GM21390 (cell line): Measurements from ENCODE around the gene LILRA6.
"Not testable (repeated sequence)": the region's sequence is repeated elsewhere in the genome, so short reads cannot be mapped to it uniquely, and the experiment has no call there.

Experiments used
- ATAC-seq: cut with Tn5 transposase; IDR thresholded peaks from one replicate; pipeline ENCODE4 v1.9.1; 2021; ENCODE audit not compliant: unreplicated experiment

LILRA6 gene

DNA sequence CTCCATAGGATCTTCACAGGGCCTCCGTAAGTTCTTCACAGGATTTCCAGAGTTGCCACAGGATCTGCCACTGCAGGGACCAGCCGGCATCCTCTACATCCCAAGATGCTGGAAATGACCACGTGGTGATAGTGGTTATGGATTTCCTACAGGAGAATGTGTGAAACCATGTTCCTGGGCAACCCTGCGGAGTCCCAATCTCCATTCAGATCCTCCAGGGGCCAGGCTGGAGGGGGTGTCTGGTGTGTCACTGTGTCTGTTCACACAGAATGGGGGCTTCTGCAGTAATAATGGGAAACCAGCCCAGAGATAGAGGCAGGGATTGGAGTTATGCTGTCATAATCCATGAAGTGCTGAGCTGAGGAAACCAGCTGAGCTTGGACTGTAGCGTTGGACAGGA lies 8.6 kb downstream of the LILRA6 start:
- no peak for ATAC-seq

DNA sequence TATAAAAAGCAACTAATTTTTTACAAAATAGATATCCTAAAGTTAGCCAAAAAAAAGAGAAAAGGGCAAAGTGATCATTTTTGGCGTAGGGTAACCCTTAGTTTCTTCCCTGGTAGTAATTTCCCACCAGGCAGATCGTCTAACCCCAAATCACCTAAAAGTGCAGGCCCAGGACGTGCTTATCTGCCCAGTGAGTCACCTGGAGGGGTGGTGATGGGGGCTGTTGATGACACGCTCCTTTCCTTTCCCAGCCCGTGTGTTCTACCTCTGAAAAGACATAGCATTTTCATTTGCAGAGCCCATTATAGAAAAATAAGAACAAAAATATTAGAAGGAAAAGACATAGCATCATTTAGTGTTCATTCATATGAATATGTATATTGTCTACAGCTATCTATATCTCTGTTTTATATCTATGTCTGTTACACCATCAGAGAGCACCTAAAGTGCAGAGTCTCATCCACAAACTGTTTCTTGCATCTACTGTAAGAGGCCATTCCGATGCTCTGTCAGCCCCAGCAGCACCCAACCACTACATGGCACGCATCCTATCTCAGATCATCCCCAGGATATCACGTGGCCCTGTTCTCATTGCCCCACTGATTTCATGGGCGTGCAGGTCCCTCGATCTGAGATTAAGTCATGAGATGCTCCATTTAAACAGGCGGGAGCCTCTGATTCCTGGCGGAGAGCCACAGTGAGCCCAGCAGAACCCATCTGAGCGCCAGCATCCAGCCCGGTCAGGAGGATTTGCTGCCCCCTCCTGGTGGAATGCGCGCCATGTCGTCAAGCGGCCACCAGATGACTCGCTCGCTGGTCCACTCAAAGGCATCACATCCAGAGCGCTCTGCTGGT lies 11.3 kb downstream of the LILRA6 start:
- no peak for ATAC-seq

DNA sequence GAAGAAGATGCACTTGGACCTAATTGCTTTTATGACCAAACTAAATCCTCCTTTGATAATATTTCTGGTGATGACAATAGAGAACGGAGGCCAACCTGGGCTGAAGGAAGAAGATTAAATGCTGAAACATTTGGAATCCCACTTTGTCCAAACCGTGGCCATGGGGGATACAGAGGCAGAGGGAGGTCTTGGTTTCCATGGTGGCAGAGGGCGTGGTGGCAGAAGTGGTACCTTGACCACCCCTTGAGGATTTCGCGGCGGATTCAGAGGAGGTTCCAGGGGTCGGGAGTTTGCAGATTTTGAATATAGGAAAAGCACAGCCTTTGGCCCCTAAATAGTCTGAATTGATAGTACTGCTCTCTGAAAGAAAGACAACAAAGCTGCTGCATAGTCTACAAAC lies 12.6 kb downstream of the LILRA6 start:
- no peak for ATAC-seq

DNA sequence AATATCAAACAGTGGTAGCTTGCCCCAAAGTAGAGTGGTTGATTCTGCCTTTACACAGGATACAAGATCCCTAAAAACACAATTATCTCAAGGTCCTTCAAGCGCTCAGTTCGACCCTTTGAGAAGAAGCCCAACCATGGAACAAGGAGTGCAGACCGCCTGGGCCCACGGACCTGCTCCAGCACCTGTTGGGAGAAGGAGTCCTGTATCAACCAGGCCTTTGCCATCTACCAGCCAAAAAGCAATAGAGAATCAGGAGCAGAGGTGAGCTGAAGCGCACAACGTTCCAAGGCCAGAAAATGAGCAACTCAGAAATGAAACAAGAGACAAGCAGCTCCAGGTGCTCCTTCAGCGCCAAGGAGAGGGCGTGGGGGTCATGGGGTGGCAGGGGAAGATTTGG lies 13.4 kb downstream of the LILRA6 start:
- ATAC-seq = no peak

DNA sequence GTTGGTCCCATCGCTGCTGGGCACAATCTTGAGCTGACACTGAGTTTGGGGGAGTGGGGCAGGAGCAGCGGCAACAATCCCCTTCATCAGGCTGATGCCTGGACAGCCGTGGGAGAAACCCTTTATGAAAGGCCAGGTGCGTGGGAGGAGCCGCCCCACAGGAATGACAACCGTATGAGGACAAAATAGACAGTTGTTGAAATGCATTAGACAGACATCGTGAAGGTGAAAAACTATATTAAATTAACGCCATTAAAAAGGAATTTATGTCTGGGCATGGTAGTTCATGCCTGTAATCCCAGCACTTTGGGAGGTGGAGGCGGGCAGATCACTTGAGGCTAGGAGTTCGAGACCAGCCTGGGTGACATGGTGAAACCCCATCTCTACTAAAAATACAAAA lies 18.0 kb downstream of the LILRA6 start:
- not testable (repeated sequence) for ATAC-seq

DNA sequence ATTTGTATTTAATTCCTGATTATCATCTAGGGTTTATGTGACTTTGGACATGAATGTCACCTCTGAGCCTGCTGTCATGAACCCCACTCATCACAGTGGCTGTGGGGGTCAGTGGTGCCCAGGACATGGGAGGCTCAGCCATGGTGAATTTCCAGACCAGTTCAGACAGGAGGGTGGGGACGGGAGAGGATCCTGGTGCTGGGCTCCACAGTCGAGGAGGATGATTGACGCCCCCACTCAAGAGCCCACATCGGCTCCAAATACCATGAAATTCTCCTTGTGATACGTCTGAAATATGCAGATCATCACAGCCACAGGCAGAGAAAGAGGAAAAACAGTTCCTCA lies 18.7 kb downstream of the LILRA6 start:
- not testable (repeated sequence) for ATAC-seq

DNA sequence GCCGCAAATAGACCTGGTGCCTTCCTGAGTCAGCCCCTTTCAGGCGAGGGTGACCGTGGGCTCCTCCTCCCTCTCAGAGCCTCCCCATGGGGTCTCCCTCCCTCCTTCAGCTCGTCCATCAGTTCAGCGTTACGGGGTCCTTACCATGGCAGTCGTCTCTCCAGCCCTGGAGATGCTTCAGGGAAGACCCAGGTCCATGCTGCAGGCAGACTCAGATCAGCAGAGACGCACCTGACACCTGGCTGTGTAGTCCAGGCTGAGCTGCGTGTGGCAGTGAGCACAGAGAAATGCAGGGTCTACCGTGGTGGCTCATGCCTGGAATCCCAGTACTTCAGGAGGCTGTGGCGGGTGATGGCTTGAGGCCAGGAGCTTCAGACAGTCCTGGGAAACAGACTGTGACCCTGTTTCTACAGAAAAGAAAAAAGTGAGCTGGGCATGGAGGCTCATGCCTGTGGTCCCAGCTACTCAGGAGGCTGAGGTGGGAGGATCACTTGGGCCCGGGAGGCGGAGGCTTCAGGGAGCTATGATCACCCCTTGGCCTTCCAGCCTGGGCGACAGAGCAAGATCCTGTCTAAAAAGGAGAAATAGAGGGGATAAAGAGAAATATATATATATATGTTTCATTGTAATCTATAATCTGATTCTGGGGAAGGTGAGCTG lies 19.2 kb downstream of the LILRA6 start:
- ATAC-seq = not testable (repeated sequence)

DNA sequence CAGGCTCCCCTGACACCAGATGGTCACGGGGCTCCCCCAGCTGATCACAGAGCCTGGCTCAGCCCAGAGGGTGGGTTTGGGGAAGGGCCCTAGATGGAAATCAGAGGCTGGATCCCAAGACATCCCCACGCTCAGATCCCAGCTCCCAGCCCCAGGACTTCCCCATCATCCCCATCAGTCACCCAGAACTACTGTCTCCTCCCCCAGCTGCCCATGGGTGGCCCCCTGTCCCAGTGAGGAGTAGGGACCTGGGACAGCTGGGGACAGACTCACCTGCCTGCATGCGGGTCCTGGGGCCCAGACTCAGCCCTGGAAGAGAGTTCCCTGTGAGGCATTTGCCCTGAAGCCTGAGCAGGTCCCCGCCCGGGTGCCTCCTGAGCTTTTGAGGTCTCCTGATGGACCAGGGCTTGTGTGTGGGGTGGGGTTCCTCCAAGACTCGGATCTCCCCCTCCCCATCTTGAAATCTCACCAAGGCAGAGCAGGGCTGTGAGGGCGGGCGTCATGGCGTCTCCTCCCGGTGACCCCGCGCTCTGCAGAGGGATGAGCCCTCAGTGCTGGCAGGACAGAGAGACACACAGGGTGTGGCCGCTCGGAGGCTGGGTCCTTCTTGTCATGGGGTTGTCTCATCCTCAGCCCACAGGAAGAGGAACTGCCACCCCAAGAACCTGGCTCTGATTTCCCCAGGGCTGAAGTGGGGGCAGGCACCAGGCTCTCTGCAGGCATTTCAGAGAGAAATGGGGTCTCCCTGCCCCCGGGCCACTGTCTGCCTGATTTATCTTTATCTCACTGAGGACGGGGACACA lies 19.9 kb downstream of the LILRA6 start, which contains the start of gene LILRB3:
TSS of gene LILRB3 (minus strand) at position 534 of the 803 bp plus-strand sequence. CDS start at position 503, 31 bp downstream.
- not testable (repeated sequence) for ATAC-seq

DNA sequence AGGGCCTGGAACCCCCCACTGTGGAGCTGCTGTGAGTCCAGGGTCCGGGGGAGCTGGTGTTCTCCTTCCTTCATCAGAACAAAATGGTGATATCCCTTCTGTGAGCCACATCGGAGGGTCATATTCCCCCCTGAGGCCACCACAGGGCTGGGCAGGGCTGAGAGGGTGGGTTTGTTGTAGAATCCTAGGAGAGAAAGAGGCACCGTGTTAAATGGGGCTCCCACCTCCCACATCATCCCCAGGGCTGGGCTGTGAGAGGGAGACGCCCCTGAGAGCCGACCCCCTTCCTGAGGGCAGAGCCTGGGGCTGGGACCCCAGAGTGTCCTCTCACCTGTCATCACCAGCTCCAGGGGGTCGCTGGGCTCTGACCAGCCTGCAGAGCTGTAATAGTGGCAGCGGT lies 20.6 kb downstream of the LILRA6 start:
- ATAC-seq = not testable (repeated sequence)

DNA sequence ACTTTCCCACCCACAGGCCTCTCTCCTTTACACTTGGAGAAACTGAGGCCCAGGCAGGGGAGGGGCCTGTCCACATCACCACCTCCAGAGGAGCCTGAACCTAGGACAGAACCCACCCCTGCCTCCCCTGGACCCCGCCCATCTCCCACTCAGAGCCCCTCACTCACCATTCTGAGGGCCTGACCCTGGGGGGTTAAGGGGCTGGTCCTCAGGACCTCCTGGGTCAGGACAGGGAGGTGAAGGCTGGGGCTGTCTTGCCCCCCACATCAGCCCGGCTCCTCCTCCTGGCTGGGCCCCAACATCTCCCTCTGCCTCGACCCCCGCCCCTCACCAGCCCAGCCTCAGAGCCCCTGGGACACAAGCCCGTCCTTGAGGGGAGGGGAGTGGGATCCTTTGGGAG lies 22.9 kb downstream of the LILRA6 start:
- not testable (repeated sequence) for ATAC-seq

DNA sequence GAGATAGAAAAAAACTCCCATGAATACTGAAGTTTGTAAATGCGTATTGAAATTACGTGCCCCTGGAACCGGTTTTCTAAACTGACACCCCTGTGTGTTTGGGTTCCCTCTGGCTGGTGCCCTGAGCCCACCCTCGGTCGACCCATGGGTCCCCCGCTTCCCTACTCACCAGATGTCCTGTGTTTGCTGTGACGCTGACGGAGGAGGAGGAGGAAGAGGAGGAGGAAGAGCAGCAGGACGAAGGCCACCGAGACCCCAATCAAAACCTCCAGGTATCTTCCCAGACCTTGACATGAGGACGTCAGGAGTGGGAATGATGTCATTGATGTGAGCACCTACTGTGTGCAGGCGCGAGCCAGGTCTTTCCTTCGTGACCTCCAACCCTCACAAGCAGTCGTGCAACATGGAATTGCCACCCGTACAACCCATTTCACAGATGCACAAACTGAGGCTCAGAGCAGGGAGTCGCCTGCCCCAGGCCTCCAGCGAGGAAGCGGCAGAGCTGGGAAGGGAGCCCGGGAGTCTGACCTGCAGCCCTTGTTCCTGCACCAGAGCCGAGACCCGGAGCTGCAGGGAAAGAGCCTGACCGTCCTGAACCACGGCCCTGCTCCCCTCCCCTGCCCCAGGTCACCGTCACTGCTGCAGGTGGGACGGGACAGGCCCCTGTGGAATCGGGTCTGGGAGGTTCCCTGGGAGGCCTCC lies 23.5 kb downstream of the LILRA6 start:
- ATAC-seq = no peak

DNA sequence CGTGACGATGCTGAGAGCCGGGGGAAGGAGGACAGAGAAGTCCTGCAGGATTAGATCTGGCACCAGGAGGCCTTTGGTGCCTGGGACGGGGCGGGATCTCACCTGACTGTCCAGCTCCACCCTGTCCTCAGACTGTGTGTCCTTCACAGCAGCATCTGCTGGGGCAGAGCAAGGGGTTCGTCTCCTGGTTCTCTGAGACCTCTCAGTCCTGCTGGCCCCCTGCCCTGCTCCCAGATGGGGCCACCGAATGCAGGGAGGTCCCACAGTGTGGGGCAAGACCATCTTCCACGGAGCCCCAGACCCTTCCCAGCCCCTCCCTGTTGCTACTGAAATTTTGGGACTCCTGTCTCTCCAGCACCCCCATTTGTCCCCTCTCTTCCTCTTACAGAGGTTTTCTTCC lies 24.3 kb downstream of the LILRA6 start:
- ATAC-seq = no peak

DNA sequence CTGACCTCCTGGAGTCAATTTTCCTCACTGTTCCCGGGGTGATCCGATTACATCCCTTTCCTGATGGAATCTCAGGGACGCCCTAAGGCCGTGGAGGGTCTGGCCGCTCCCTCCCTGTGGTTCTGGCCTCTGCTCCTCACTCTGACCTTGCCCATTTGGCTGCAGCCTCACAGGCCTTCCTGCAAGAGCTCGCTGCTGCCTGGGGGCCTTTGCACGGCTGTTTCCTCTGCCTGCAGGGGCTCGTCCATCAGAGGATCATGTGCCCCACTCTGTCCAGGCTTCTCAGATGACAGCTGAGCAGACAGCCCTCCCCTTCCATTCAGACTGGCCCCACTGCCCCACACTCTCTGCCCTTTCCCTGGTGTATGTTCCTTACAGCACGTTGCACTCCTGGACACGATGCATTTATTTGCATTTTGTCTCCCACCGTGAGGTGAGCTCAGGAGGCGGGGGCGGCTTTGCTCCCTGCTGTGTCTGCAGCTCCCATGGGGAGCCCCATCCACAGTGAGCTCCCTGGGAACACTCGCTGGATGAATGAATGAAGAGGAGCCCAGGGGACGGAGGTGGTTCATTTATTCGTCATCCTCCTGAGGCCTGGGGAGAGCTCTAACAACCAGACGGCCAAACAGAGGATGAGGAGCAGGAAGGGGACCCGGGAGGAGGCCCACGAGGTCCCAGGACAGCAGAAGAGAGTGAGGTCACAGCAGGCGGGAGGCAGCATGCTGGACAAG lies 24.9 kb downstream of the LILRA6 start:
- not testable (repeated sequence) for ATAC-seq

DNA sequence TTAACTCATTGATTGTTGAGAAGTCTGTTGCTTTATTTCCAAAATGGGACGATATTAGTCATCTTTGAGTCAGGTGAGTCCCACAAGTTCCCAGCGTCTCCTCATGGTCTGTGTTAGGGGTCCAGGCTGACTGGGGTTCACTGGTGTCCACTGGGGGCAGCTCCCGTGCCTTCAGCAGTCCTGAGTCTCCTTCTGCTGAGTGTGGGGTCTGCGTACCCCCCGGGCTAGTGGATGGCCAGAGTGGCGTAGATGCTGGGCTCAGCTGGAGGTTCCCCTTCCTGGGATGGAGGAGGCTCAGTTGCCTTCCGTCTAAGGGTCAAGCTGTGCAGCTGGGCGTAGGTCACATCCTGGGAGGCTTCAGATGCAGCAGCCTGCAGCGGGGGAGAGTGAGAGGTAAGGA lies 25.7 kb downstream of the LILRA6 start:
- ATAC-seq = no peak

DNA sequence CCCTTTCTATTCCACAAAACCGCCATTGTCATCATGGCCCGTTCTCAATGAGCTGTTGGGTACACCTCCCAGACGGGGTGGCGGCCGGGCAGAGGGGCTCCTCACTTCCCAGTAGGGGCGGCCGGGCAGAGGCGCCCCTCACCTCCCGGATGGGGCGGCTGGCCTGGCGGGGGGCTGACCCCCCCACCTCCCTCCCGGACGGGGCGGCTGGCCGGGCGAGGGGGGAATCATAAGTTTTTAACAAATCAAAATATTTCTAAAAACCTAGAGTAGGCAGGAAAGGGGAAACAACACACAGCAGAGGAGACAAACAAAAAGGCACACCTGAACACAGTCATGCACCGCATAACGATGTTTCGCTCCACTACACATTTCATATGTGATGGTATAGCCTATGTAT lies 27.9 kb downstream of the LILRA6 start:
- ATAC-seq = not testable (repeated sequence)

DNA sequence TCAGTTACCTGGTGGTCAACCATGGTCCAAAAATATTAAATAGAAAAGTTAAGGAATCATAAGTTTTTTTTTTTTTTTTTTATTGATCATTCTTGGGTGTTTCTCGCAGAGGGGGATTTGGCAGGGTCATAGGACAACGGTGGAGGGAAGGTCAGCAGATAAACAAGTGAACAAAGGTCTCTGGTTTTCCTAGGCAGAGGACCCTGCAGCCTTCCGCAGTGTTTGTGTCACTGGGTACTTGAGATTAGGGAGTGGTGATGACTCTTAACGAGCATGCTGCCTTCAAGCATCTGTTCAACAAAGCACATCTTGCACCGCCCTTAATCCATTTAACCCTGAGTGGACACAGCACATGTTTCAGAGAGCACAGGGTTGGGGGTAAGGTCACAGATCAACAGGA lies 28.4 kb downstream of the LILRA6 start:
- ATAC-seq = not testable (repeated sequence)

DNA sequence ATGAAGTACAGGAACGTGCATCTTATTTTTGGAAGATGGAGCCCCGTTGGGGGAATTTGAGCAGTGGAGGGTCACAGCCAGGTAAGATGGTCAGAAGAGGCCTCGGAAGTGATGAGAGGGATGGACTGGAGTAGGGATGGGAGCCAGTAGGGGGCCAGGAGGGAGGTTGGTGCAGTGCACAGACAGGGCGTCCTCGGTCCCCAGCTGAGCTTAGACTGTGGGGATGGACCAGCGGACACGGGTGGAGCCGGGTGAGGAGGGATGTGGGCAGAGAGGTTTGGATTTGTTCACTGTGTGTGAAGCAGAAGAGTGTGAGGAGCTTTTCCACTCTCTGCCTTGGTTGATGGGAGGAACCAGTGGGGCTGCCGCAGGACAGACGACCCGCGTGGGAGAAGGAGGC lies 31.4 kb downstream of the LILRA6 start:
- ATAC-seq = no peak

DNA sequence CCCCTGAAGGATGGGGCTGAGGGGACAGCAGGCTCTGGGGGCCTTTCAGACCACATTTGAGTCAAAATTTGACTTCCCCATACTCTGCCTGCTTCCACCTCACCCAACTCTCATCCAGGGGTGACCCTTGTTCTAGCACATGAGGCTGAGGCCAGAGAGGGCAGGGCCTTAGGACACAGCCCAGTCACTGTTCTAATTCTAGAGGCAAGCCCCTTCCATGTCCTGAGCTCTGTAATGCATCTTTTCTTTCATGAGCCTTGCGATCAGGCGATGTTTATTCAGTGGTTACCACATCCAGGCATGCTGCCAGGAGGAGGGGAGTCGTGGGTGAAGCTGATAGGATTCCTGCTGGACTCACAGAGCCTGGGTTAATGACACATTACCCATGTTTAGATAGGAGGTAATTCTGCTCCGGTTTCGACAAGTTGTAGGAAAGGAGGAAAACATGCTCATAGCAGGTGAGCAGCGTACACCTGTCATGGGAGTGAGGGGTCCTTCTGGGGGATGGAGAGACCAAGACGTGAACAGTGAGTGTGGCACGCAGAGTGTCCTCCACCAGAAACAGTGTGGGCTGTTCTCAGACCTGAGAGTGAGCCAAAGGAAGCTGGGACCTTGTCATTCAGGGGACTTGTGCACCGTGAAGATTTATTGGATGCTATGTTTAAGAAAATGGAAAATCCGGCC lies 32.6 kb downstream of the LILRA6 start:
- no peak for ATAC-seq

DNA sequence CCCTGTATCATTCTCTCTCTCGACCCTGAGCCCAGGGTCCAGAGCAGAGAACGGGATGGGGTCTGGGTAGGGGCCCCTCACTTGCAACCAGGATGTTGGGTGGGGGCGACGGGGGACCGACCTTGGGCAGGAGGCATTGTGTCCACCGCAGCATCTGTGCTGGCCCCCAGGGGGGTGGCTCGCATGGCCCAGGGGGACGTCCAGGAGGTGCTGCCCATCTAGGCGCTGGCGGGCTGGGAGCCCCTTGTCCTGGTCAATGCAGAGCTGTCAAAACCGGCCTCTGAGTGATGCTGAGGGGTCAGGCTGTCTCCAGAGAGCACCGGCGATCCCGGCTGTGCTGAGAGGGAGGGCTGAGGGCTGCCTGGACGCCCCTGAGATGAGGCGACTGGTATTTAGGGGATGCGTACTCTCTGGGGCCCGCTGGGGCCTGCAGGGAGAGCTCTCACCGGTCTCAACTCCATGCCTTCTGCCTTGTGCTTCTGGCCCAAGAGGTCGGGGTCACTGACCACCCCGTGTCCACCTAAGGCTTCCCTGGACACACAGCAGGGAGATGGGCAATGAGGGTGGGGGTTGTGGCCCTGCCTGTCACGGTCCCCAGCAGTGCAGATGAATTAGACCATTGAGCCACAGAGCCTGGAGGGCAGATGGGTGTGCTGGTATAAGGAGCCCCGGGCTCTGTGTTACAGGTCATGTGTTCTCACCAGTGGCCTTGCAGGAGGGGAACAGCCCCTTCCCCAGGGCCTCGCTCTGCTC lies 33.4 kb downstream of the LILRA6 start:
- ATAC-seq = no peak
